HG03439 (cell line): ENCODE data around the gene ATP2B1.
"Not testable (repeated sequence)": the region's sequence is repeated elsewhere in the genome, so short reads cannot be mapped to it uniquely, and the experiment has no call there.

Source experiments
- ATAC-seq: cut with Tn5 transposase; IDR thresholded peaks from one replicate; pipeline ENCODE4 v1.9.1; 2021; ENCODE audit warnings: mild to moderate bottlenecking, moderate library complexity; ENCODE audit not compliant: unreplicated experiment

ATP2B1 gene

GRCh38 chr12:89717759-89718523 is 9.3 kb upstream of the ATP2B1 start:
- no peak for ATAC-seq

- no peak for ATAC-seq
Measured at GRCh38 chr12:89712706-89713105, 4.1 kb upstream of the ATP2B1 start.

- ATAC-seq = no peak
Measured at GRCh38 chr12:89710873-89711750, 2.5 kb upstream of the ATP2B1 start.

GRCh38 chr12:89709995-89710872 is 1.6 kb upstream of the ATP2B1 start:
- ATAC-seq = peak; percentile 20

- peak; percentile 60 for ATAC-seq
Measured at GRCh38 chr12:89709157-89709994, 738 bp upstream of the ATP2B1 start.

DNA sequence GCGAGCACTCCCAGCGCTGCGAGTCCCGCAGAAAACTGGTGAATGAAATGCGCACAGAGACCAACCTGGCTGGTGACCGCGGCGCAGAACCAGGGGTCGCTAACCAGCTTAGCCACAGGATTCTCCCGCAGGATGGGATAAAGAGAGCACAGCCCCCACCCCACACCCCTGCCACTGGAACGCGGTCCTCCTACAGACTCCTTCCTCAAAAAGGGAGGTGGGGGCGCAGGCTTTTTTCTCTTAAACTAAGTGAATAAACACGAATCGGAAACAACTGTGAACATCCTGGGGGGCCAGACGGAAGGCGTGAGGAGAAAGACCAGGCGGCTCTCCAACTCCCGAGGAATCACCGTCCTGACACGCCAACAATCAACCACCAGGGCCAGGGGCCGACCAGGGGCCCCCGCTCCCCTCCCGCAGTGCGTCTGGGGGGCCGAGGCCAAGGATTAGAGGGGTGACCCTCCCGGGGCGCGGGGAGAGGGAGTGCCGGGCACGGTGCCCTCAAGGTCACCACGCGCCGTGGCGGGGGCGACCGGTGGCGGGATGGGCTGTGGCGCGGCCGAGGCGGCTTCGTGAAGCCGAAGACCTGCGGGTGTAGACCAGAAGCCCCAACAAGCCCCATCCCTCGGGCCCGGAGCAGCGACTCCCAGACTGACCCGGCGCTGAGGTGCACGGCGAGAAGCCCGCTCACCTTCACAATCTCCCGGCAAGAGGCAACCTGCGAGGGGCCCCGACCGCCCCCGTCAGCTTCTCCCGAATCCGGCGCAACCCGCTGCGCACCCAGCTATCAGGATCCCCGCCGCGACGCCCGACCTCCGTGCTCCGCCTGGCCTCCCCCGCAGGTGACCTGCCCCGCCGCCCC is 704 bp downstream of the ATP2B1 start:
- peak; percentile 3 for ATAC-seq

GRCh38 chr12:89706986-89707702 is 1.5 kb downstream of the ATP2B1 start:
- no peak for ATAC-seq

DNA sequence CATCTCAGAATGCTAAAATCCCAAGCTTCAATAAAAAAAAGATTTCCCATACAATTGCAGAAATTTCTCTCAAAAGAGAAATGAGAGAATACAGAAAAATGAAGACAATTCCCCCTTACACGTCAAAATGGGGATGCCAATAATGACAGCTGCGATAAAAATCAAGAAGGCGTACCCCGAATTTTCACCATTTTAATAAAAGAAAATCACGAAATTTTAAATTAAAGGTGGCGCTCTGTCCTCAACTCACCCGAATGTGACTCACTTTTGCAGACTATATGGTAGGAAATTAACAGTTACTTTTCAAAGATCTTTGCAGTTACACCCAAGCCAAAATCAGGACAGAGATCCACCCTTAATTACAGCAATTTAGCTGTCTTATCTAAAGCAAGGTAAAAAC is 2.1 kb downstream of the ATP2B1 start:
- ATAC-seq = no peak

GRCh38 chr12:89704457-89704856 is 4.2 kb downstream of the ATP2B1 start:
- no peak for ATAC-seq

- ATAC-seq = no peak
Measured at GRCh38 chr12:89703768-89704167, 4.9 kb downstream of the ATP2B1 start.

DNA sequence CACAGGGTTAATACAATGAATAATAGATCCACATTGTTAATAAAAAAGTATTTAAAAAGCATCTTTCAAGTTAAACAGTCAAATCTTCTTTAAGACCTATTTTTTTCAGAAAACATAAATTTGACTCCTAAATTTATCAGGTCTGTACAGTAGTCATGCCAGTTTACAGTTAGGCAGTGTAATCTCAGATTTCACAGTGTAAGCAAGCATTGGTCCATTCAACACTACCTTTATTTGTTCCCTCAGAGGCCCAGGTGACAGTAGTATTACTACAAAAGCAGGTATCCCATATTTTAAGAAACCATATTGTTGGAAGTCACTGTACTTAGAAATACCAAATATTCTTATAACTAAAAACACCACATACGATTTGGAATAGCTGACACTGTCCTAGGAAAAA is 6.1 kb downstream of the ATP2B1 start:
- no peak for ATAC-seq

- ATAC-seq = no peak
Measured at GRCh38 chr12:89701606-89702206, 6.9 kb downstream of the ATP2B1 start.

DNA sequence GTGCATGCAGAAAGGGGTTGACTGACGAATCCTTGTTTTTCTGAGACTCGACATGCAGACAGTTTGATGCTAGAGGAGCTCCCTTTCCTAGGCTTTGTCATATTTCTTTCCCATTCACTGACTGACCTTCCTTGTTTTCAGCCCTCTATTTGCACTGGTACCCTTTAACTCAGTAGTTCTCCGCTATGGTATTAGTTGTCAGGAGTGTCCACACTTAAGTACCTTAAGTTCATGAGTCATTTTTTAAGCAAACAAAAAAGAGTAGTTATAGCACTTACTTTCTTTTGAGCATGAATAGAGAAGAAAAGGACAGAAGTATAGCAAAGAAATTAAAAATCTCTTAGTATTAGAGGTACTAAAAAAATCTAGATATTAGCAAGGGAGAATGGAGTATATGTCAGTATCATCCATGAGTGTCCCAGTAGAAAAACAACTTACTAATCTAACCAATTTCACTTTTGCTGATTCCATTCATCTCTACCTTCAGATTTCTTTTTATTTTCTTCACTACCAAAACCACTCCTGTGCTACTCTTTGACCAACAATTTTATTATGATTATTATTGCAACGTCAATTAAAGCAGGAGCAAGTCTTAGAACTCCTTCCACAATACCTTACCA is 8.3 kb downstream of the ATP2B1 start:
- ATAC-seq = no peak

- ATAC-seq = no peak
Measured at GRCh38 chr12:89698607-89699006, 10.0 kb downstream of the ATP2B1 start.

DNA sequence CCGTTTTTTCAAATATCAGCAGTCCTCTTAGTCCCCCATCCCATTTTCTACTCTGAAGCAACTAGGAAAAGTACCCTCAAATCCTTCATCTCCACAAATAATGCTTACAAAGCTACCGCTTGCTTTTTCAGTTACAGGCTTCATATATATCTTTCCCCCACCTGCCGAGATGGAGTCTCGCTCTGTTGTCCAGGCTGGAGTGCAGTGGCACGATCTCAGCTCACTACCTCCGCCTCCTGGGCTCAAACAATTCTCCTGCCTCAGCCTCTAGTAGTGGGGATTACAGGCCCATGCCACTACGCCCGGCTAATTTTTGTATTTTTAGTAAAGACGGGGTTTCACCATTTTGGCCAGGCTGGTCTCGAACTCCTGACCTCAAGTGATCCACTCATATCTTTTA is 10.9 kb downstream of the ATP2B1 start:
- ATAC-seq = not testable (repeated sequence)

DNA sequence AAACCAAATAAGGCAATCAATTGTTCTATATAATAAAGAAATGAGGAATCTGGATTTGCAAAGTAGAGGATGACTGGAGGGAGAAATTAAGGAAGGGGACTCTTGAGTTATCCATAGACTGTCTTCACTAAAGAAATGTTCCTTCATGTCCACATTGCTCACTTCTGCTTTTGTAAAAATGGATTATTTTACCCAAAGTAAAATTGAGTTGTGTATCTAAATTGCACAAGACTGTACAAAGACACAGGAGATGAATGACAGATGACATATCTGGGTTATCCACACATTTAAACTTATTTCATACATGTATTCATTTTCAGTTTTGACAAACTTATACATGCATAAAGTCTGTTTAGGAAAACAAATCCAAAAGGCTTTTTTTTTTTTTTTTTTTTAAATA is 11.3 kb downstream of the ATP2B1 start:
- no peak for ATAC-seq

- no peak for ATAC-seq
Measured at GRCh38 chr12:89695830-89696229, 12.8 kb downstream of the ATP2B1 start.

- no peak for ATAC-seq
Measured at GRCh38 chr12:89695100-89695499, 13.5 kb downstream of the ATP2B1 start.
